ENCODE results near the gene NR2C2.

The NR2C2 gene

DNA sequence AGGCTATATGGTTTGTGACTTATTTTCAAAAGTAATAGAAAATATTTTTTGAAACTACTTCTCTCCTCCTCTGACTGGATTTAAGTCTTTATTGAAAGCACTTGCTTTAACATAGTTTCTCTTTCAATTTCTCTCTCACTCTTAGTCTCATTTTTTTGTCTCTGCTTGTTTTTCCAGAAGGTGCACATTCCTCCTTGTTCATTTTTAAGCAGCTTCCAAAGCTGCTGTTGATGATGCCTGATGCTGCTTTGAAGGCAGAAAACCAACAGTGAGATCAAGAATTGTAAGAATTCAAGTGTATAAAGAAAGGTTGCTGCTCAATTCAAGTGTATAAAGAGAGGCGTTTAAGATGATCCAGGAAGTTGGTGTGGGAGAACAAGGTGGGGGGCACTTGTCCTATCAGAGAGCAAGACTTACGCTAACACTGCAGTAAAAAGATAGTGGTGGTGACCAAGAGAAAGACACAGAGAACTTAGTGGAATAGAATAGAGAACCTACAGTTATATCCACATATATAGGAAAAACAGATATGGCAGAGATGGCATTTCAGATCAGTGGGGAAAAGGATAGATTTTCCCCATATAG, 12.1 kb downstream of the NR2C2 start:
- TF ChIP-seq ZBTB7A (IDR thresholded peaks at IDR 0.05; ENCODE audit: low read depth) = no peak
- no peak for TF ChIP-seq RAD21 (IDR thresholded peaks at IDR 0.05; ENCODE audit: low read depth)
- no peak for TF ChIP-seq TAF1 (IDR thresholded peaks at IDR 0.05; ENCODE audit: low read depth)
- TF ChIP-seq, protein P1, sequence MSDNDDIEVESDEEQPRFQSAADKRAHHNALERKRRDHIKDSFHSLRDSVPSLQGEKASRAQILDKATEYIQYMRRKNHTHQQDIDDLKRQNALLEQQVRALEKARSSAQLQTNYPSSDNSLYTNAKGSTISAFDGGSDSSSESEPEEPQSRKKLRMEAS (IDR thresholded peaks at IDR 0.05) = no peak
- no peak for TF ChIP-seq CEBPB (IDR thresholded peaks at IDR 0.05)
- TF ChIP-seq TCF12 (IDR thresholded peaks at IDR 0.05; ENCODE audit: low read depth) = no peak
- TF ChIP-seq CREB1 (IDR thresholded peaks at IDR 0.05; ENCODE audit: low read depth) = no peak
- TF ChIP-seq, protein P2, sequence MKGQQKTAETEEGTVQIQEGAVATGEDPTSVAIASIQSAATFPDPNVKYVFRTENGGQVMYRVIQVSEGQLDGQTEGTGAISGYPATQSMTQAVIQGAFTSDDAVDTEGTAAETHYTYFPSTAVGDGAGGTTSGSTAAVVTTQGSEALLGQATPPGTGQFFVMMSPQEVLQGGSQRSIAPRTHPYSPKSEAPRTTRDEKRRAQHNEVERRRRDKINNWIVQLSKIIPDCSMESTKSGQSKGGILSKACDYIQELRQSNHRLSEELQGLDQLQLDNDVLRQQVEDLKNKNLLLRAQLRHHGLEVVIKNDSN (IDR thresholded peaks at IDR 0.05) = no peak
- no peak for TF ChIP-seq FOXM1 (IDR thresholded peaks at IDR 0.05; ENCODE audit: borderline replicate concordance, low read depth)
- TF ChIP-seq NFIC (IDR thresholded peaks at IDR 0.05) = no peak
- TF ChIP-seq EP300 (IDR thresholded peaks at IDR 0.05; ENCODE audit: borderline replicate concordance) = no peak
- TF ChIP-seq, protein P3, sequence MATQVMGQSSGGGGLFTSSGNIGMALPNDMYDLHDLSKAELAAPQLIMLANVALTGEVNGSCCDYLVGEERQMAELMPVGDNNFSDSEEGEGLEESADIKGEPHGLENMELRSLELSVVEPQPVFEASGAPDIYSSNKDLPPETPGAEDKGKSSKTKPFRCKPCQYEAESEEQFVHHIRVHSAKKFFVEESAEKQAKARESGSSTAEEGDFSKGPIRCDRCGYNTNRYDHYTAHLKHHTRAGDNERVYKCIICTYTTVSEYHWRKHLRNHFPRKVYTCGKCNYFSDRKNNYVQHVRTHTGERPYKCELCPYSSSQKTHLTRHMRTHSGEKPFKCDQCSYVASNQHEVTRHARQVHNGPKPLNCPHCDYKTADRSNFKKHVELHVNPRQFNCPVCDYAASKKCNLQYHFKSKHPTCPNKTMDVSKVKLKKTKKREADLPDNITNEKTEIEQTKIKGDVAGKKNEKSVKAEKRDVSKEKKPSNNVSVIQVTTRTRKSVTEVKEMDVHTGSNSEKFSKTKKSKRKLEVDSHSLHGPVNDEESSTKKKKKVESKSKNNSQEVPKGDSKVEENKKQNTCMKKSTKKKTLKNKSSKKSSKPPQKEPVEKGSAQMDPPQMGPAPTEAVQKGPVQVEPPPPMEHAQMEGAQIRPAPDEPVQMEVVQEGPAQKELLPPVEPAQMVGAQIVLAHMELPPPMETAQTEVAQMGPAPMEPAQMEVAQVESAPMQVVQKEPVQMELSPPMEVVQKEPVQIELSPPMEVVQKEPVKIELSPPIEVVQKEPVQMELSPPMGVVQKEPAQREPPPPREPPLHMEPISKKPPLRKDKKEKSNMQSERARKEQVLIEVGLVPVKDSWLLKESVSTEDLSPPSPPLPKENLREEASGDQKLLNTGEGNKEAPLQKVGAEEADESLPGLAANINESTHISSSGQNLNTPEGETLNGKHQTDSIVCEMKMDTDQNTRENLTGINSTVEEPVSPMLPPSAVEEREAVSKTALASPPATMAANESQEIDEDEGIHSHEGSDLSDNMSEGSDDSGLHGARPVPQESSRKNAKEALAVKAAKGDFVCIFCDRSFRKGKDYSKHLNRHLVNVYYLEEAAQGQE (IDR thresholded peaks at IDR 0.05; ENCODE audit: low read depth) = no peak
- no peak for TF ChIP-seq YY1 (IDR thresholded peaks at IDR 0.05; ENCODE audit: low read depth)
- no peak for TF ChIP-seq TEAD4 (IDR thresholded peaks at IDR 0.05)

DNA sequence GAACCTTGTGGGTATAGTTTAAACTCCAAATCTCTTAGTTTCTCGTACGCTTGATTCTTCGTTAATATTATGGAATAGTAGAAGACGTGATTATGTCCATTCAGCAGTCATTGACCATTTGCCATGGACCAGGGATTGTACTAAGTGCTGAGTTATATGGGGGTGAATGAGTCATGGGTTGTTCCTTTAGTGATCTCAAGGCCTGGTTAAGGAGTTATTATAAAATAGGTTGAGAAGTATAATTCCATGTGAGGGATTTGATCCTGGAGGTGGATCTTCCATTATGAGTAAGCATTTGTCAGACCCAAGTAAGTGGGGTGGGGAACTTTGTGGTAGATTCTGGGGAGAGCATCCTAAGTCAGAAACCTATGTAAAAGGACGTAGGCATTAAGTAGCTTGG, 15.4 kb downstream of the NR2C2 start:
- TF ChIP-seq NFIC (IDR thresholded peaks at IDR 0.05) (no peak), ZBTB7A (IDR thresholded peaks at IDR 0.05; ENCODE audit: low read depth) (no peak), EGR1 (IDR thresholded peaks at IDR 0.05) (no peak), EP300 (IDR thresholded peaks at IDR 0.05; ENCODE audit: borderline replicate concordance) (no peak), TEAD4 (IDR thresholded peaks at IDR 0.05) (no peak)
- TF ChIP-seq, protein P3 (IDR thresholded peaks at IDR 0.05; ENCODE audit: low read depth) = no peak
- TF ChIP-seq, protein P2 (IDR thresholded peaks at IDR 0.05) = no peak
- TF ChIP-seq, protein P1 (IDR thresholded peaks at IDR 0.05) = no peak

DNA sequence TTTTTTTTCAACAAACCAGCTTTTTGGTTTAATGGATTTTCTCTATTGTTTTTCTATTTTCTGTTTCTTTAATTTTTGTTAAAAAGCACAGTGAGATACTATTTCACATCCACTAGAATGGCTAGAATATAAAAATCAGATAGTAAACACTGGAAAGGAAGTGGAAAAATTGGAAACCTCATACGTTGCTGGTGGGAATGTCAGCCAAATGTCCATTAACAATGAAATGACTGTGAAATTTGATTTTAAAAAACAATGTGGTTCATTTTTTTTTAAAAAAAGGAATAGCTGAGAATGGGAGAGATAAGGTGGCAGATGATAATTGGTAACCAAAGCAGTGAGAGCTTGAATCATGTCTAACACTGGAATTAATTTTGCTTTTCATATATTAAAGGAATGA, 19.9 kb downstream of the NR2C2 start:
- TF ChIP-seq TEAD4 (IDR thresholded peaks at IDR 0.05) = no peak
- TF ChIP-seq, protein P3 (IDR thresholded peaks at IDR 0.05; ENCODE audit: low read depth) = no peak
- no peak for TF ChIP-seq FOXM1 (IDR thresholded peaks at IDR 0.05; ENCODE audit: borderline replicate concordance, low read depth)
- TF ChIP-seq CEBPB (IDR thresholded peaks at IDR 0.05) = no peak
- TF ChIP-seq NFIC (IDR thresholded peaks at IDR 0.05) = no peak
- TF ChIP-seq ZBTB7A (IDR thresholded peaks at IDR 0.05; ENCODE audit: low read depth) = no peak

DNA sequence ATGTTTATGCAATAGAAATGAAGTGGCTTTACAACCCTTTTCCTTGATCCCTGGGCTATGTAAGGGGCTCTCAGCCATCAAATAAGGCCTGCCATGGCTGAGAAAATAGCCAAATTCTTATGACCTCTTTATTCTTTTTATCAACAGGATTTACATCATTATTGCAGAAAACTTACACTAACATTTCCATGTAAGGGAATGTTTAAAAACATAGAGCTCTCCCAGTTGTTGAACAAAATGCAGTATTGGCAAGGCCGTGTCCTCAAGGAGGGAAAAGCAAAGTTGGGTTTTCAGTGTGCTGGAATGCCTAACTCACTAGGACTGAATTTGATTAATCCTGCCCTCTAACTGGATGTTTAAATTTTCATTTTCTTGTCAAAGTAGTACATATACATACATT, 22.3 kb downstream of the NR2C2 start:
- no peak for TF ChIP-seq CREB1 (IDR thresholded peaks at IDR 0.05; ENCODE audit: low read depth)
- TF ChIP-seq CEBPB (IDR thresholded peaks at IDR 0.05) = no peak
- TF ChIP-seq EP300 (IDR thresholded peaks at IDR 0.05; ENCODE audit: borderline replicate concordance) = no peak
- TF ChIP-seq, protein P1 (IDR thresholded peaks at IDR 0.05) = no peak
- TF ChIP-seq, protein P2 (IDR thresholded peaks at IDR 0.05) = no peak
- TF ChIP-seq, protein P3 (IDR thresholded peaks at IDR 0.05; ENCODE audit: low read depth) = no peak
- no peak for TF ChIP-seq EGR1 (IDR thresholded peaks at IDR 0.05)
